BE2C (cell line): ENCODE measurements around the gene RNF11.
"Not testable (repeated sequence)": the region's sequence is repeated elsewhere in the genome, so short reads cannot be mapped to it uniquely, and the experiment has no call there.

Experiments used
- DNase-seq: peaks from one replicate; pipeline ENCODE4 v3.0.0-alpha.2; 2020
- H3K27me3 ChIP-seq: fragments of 250-450 bp; sonication (Bioruptor Pico); 2 replicates; pipeline ENCODE4 v1.5.1; 2020; ENCODE audit warnings: mild to moderate bottlenecking
- H3K36me3 ChIP-seq: fragments of 250-450 bp; sonication (Bioruptor Pico); 2 replicates; pipeline ENCODE4 v1.5.1; 2020; ENCODE audit warnings: mild to moderate bottlenecking
- H3K4me1 ChIP-seq: fragments of 250-450 bp; sonication (Bioruptor Pico); 2 replicates; pipeline ENCODE4 v1.5.1; 2020
- H3K4me3 ChIP-seq: 2 replicates; pipeline ENCODE4 v1.5.1; 2011; ENCODE audit warnings: low read depth, low read length
- H3K9me3 ChIP-seq: fragments of 250-450 bp; sonication (Bioruptor Pico); 2 replicates; pipeline ENCODE4 v1.5.1; 2020
- CTCF ChIP-seq: IDR thresholded peaks from 2 replicates; pipeline ENCODE4 v1.5.1; 2012; ENCODE audit warnings: mild to moderate bottlenecking, low read depth, low read length

Gene RNF11

DNA sequence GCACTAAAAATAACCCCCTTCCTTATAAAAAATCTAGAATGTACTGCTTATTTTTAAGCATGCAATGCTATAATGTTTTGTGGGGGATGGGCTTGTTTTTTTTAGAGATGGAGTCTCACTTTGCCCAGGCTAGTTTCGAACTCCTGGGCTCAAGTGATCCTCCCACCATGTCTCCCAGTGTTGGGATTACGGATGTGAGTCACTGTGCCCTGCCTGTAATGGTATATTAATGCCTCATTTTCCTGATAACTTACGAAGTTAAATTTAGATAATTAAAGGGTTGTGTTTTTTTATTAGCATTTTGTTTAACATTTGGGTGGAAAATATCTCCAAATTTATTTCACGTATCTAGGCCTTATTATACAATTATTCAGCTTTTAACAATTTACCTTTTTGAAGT, 6.5 kb downstream of the RNF11 start:
- no peak overlapping the region for H3K4me3 ChIP-seq
- TF ChIP-seq CTCF: no peak
- DNase-seq: no peak
- H3K27me3 ChIP-seq: no peaks in the 10 kb centered on the region
- H3K36me3 ChIP-seq: no peaks in the 10 kb centered on the region
- H3K9me3 ChIP-seq: no peaks in the 10 kb centered on the region
- H3K4me1 ChIP-seq: no peaks in the 10 kb centered on the region

DNA sequence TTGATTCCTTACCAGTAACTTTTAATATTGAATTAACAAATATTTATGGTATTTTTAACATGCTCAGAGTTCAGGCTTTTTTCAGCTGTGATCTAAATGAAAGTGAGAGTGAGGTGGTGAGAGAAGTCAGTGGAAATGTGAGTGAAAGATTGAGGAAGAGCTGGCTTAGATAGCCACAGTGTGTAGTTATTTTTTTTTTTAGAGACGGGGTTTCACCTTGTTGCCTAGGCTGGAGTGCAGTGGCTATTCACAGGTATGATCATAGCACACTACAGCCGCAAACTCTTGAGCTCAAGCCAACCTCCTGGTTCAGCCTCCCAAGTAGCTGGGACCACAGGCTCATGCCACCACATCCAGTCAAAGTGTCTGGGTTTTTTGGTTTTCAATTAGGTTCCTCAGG, 10.9 kb downstream of the RNF11 start:
- H3K9me3 ChIP-seq: no peaks in the 10 kb centered on the region
- H3K4me3 ChIP-seq: no peak overlapping the region
- H3K27me3 ChIP-seq: no peaks in the 10 kb centered on the region
- no peaks in the 10 kb centered on the region for H3K36me3 ChIP-seq
- no peak for DNase-seq
- H3K4me1 ChIP-seq: no peaks in the 10 kb centered on the region
- no peak for TF ChIP-seq CTCF

DNA sequence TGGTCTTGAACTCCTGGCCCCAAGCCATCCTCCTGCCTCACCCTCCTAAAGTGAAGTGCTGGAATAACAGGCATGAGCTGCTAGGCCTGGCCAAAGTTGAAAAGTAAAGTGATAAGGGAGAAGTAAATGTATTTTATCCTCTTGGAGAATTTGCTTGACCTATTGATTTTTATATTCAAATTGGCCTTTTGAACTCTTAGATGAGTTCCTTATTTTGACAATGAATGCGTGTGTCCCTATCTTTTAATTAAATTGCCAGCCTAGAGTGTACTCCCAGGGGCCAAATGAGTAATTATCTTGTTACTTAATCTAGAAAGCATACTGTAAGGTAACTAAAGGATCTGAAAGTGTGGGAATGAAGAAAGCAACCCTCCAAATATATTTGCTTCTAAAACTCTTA, 11.4 kb downstream of the RNF11 start:
- Histone ChIP-seq H3K36me3 (no peaks in the 10 kb centered on the region), H3K4me1 (no peaks in the 10 kb centered on the region), H3K27me3 (no peaks in the 10 kb centered on the region), H3K4me3 (no peak overlapping the region), H3K9me3 (no peaks in the 10 kb centered on the region)
- no peak for DNase-seq
- no peak for TF ChIP-seq CTCF

GRCh38 chr1:51249445-51249844, 13.4 kb downstream of the RNF11 start:
- H3K27me3 ChIP-seq: no peaks in the 10 kb centered on the region
- no peaks in the 10 kb centered on the region for H3K9me3 ChIP-seq
- no peak overlapping the region for H3K4me3 ChIP-seq
- TF ChIP-seq CTCF: no peak
- no peaks in the 10 kb centered on the region for H3K4me1 ChIP-seq
- no peak for DNase-seq
- no peaks in the 10 kb centered on the region for H3K36me3 ChIP-seq

DNA sequence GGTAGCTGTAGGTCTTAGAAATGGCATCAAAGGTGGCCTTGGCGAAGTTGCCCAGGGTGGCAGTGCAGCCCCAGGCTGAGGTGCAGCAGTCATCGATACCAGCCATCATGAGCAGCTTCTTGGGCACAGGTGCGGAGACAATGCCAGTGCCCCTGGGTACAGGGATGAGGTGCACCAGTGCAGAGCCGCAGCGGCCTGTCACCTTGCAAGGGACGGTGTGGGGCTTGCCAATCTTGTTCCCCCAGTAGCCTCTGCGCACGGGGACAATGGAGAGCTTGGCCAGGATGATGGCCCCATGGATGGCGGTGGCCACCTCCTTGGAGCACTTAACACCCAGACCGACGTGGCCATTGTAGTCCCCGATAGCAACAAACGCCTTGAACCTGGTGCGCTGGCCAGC, 14.7 kb downstream of the RNF11 start:
- H3K4me1 ChIP-seq, H3K9me3 ChIP-seq, H3K36me3 ChIP-seq, H3K4me3 ChIP-seq, H3K27me3 ChIP-seq, DNase-seq: not testable (repeated sequence)

DNA sequence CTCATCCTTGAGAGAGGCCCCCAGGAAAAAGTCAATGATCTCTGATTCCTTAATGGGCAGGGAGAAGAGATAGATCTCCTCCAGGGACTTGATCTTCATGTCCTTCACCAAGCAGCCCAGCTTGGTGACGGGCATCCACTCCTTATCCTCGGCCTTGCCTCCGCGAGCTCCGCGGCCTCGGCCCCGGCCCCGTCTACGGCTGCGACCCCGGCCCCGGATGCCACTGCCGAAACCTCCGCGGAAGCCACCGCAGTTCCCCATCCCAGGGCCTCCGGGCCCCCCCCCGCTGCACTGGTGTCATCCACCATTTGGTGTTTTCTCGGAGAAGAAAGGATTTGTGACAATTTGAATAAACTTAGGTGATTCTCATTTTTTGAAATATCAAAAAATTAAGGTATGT, 15.1 kb downstream of the RNF11 start:
- not testable (repeated sequence) for H3K4me1 ChIP-seq, H3K4me3 ChIP-seq, DNase-seq, H3K9me3 ChIP-seq, H3K36me3 ChIP-seq, H3K27me3 ChIP-seq

DNA sequence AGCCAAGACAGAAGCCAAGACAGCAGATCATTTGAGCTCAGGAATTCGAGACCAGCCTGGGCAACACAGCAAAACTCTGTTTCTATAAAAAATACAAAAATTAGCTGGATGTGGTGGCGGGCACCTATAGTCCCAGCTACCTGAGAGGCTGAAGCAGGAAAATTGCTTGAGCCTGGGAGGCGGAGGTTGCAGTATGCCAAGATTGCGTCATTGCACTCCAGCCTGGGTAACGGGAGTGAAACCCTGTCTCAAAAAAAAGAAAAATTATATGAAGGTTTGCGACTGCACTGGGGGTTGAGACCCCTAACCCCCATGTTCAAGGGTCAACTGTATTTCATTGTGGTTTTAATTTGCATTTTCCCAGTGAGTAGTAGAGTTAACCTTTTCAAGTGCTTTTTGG, 16.3 kb downstream of the RNF11 start:
- H3K36me3 ChIP-seq: no peaks in the 10 kb centered on the region
- no peaks in the 10 kb centered on the region for H3K4me1 ChIP-seq
- H3K4me3 ChIP-seq: no peak overlapping the region
- H3K9me3 ChIP-seq: no peaks in the 10 kb centered on the region
- DNase-seq: no peak
- no peak for TF ChIP-seq CTCF
- no peaks in the 10 kb centered on the region for H3K27me3 ChIP-seq
